Choroid plexus epithelial cell (primary cell): ENCODE data around the gene GTPBP1.

ENCODE experiments used
- DNase-seq: peaks from one replicate; pipeline ENCODE4 v3.0.0-alpha.2; 2010; ENCODE audit warnings: low read depth
- H3K4me3 ChIP-seq: 2 replicates; pipeline ENCODE4 v1.5.1; 2011; ENCODE audit warnings: low read depth, mild to moderate bottlenecking, control low read depth, low read length, moderate library complexity
- TF ChIP-seq, protein P1 (sequence below): conservative IDR thresholded peaks from 2 replicates; pipeline ENCODE4 v1.5.1; 2011; ENCODE audit warnings: low read depth, mild to moderate bottlenecking, control low read depth, inconsistent platforms, low read length, moderate library complexity

Gene GTPBP1

GRCh38 chr22:38744981-38745380, 39.2 kb downstream of the GTPBP1 start:
- TF ChIP-seq, protein P1, sequence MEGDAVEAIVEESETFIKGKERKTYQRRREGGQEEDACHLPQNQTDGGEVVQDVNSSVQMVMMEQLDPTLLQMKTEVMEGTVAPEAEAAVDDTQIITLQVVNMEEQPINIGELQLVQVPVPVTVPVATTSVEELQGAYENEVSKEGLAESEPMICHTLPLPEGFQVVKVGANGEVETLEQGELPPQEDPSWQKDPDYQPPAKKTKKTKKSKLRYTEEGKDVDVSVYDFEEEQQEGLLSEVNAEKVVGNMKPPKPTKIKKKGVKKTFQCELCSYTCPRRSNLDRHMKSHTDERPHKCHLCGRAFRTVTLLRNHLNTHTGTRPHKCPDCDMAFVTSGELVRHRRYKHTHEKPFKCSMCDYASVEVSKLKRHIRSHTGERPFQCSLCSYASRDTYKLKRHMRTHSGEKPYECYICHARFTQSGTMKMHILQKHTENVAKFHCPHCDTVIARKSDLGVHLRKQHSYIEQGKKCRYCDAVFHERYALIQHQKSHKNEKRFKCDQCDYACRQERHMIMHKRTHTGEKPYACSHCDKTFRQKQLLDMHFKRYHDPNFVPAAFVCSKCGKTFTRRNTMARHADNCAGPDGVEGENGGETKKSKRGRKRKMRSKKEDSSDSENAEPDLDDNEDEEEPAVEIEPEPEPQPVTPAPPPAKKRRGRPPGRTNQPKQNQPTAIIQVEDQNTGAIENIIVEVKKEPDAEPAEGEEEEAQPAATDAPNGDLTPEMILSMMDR = no peak
- no peak overlapping the region for H3K4me3 ChIP-seq
- DNase-seq = no peak

DNA sequence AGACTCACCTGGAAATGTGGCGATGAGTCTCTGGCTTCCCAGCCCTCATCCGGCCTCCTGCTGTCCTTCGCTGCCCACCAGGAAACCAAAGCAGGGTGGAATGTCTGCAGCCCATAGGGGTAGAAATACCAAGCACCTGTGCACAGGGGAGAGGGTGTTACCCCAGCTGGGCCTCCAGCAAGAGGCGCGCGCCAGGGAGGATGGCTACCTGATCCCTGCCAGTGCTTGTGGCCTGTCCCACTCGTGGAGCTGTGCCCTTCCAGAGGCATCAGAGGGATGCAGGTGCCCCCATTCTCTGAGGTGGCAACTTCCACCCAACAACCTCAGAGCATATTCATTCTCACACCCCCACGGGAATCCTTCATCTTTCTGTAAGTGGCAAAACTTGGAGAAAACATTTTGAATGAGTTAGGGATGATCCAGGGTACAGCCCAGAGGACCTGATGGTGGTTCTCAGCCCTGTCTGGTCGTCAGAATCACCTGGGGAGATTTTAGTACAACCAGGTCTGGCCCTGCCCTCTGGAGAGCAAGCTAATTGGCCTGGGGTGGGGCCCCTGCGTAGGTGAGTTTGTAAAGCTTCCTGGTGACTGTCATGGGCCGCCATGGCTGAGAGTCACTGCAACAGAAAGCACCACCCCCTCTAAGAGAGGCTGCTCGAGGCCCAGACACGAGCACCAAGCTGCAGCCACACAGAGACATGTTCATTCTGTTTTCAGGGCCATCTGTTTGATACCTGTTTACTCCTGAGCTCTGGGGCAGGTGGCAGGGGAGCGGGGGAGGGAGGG, 40.1 kb downstream of the GTPBP1 start:
- TF ChIP-seq, protein P1 = no peak
- H3K4me3 ChIP-seq = no peak overlapping the region
- DNase-seq = no peak

GRCh38 chr22:38748487-38749136, 42.9 kb downstream of the GTPBP1 start:
- TF ChIP-seq, protein P1 = no peak
- no peak overlapping the region for H3K4me3 ChIP-seq
- no peak for DNase-seq

- no peak for DNase-seq
- TF ChIP-seq, protein P1 = no peak
- no peak overlapping the region for H3K4me3 ChIP-seq
Observed at GRCh38 chr22:38750104-38750503, 44.4 kb downstream of the GTPBP1 start.

DNA sequence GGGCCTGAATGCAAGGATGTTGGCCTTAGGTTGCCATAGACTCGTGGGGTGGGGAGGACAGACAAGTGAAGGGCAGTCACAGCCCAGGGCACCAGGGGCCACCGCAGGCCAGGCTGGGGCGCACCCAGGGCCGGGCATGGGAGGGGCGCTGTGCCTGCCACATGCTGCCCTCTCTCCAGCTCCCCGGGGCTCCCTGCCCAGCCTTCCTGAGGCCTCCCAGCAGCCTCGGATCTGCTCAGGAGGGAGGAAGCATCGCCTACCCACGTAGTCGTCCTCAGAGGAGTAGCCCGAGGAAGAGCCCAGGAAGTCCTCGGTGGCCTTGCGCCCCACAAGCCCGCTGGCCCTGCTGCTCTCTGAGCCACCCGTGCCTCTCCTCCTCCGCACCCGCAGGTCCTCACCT, 44.9 kb downstream of the GTPBP1 start:
- no peak overlapping the region for H3K4me3 ChIP-seq

DNA sequence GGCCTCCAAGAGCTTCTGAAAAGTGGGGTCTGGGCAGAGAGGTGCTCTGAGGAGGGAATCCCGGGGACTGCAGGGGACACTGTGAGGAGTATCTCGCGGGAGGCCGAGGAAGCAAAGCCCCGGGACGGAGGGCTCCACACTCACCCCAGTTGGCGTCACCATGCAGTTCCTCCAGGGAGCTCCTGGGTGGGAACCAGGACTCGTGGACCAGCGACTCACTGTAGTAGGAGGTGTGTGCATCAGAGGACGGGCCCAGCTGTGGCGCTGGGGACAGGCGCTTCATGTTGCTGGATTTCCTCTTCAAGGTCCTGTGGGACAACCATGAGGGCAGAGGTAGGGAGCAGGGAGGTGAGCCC, 45.3 kb downstream of the GTPBP1 start:
- DNase-seq = no peak
- TF ChIP-seq, protein P1 = no peak
- no peak overlapping the region for H3K4me3 ChIP-seq

More for the DNA sequence above, 44.9 kb downstream of the GTPBP1 start:
- DNase-seq = no peak
- TF ChIP-seq, protein P1 = no peak
